GM18511 (cell line): Measurements from ENCODE around the gene SLC25A17.
A peak's percentile ranks its signal among the peaks of the same experiment; 100 is the strongest.
"Not testable (repeated sequence)": the region's sequence is repeated elsewhere in the genome, so short reads cannot be mapped to it uniquely, and the experiment has no call there.

Source experiments
- ATAC-seq: cut with Tn5 transposase; IDR thresholded peaks from one replicate; pipeline ENCODE4 v1.9.1; 2021; ENCODE audit warnings: mild to moderate bottlenecking, moderate library complexity; ENCODE audit not compliant: unreplicated experiment

SLC25A17 gene, protein sequence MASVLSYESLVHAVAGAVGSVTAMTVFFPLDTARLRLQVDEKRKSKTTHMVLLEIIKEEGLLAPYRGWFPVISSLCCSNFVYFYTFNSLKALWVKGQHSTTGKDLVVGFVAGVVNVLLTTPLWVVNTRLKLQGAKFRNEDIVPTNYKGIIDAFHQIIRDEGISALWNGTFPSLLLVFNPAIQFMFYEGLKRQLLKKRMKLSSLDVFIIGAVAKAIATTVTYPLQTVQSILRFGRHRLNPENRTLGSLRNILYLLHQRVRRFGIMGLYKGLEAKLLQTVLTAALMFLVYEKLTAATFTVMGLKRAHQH

DNA sequence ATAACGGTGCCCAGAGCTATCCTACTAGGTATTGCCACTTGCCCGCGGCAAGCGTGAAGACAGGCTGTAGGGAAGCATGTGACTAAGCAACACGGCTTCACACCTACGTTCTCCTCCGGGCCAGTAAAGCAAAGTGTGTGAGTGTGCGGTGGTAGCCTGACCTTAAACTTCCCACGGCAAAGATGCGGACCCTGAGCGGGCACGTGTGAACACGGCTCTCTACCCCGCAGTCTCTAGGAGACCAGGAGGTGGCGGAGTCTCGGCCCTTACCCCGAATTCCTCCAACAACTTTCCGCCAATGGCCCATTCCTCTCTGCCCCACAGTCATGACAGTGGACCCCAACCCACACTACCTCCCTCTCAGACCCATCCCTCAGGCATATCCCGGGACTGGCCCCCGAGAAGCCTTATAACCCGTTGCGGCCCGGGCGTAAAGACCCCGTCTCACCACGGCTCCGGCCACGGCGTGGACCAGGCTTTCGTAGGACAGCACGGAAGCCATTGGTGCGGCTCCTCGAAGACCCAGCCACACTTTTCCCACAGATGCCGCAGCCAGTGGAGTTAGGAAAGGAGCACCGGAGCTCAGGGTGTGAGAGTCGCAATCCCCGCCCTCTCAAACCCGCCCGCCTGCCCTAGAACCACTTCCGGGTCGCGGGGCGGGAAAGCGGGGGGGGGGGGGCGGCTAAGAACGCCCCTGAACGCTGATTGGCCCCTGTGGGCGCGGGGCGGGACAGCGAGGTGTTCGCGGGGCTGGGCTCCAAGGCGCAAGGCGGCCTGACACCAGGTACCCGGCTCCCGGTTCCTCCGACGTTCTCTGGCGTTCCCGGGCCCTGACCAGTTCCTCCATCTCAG, at the start of gene SLC25A17:
Gene SLC25A17 (minus strand): TSS at position 600 of the 852 bp plus-strand sequence. CDS start 98 bp downstream, at position 502.
- ATAC-seq = peak; percentile 79

DNA sequence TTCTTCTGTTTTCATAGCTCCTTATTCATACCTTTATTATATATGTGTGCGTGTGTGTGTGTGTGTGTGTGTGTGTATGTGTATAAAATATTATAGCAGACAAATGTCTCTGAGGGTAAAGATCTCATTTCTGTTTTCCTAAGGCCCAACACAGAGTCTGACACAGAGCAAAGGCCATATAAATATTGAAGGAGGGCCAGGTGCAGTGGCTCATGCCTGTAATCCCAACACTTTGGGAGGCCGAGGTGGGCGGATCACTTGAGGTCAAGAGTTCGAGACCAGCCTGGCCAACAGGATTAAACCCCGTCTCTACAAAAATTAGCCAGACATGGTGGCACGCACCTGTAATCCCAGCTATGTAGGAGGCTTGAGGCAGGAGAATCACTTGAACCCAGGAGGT, 49.2 kb upstream of the SLC25A17 start:
- not testable (repeated sequence) for ATAC-seq

DNA sequence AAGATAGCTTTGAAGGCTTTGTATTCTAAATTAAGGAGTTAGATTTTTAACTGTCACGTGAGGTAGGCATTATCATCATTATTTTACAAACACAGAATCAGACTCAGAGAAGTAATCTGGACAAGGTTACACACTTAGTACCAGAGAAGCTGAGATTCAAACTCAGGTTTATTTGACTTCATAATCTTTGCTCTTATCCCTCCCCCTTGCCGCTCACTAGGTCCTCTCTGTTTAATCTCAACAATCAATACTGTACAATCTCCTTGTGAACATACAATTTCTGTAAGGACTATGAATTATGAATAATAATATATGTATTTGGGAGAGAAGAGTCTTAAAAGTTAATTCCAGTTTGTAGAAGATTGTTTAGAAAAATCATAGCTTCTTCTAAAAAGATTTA, 48.0 kb upstream of the SLC25A17 start:
- ATAC-seq = no peak

DNA sequence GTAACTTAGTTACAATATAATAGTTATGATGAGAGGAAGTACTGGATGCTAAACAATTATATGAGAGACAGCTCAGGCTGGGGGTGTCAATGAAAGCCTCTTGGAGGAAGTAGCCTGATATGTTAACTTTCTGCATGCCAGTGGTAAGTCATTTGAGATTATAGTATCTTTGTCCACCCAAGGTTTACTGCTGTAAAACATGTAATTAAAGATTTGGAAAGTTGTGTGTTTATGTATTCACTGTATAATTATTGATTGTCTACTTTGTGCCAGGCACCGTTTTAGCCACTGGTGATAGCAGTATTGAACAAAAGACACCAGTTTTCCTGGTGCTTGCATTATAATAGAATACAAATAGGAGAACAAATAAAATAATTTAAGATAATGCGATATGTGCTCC, 43.4 kb upstream of the SLC25A17 start:
- no peak for ATAC-seq

DNA sequence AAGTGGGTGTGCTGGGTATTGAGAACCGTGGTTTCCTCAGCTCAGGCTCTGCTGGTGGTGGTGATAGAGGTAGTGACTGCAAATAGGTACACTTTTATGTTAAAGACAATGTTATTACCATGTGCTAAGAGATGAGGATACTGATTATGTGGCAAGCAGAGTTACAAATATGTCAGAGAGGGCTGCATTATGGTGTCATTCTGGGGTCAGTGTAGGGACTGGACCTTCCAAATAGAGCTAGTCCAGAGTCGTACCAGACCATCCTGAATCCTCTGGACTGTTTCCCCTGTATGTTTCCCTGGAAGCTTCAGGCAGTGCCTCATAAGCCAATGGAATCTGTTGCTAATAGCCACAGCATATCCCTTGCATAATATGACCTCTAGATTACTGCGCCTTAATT, 42.9 kb upstream of the SLC25A17 start, which contains the start of gene DNAJB7:
Gene DNAJB7 (minus strand): TSS at position 101 of the 400 bp plus-strand sequence. CDS start 119 bp downstream, outside the sequence.
- ATAC-seq = no peak

DNA sequence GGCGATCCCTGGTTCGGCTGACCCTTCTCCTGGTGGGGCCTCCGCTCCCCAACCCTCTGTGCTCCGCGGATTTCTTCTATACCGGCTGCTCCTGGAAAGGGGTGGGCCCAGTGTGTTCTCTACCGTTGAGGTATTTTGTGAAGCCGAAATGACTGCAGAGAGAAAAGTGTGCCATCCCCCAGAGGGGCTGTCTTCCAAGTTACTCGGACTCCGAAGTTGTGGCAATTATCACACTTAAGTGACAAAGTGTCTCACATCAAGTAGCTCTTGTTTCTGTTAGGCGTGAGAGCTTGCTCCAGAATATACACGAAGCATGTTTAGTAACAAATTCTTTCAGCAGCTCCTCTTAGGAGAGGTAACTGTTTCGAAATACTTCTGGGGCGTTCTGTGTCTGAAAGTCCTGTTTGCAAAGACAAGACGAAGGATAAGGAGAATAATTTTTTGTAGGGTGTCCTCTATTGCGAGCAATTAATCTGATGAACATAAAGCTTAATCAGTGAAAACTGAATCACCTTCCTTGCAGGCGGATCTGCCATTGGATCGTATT, 38.2 kb upstream of the SLC25A17 start:
- ATAC-seq = no peak

DNA sequence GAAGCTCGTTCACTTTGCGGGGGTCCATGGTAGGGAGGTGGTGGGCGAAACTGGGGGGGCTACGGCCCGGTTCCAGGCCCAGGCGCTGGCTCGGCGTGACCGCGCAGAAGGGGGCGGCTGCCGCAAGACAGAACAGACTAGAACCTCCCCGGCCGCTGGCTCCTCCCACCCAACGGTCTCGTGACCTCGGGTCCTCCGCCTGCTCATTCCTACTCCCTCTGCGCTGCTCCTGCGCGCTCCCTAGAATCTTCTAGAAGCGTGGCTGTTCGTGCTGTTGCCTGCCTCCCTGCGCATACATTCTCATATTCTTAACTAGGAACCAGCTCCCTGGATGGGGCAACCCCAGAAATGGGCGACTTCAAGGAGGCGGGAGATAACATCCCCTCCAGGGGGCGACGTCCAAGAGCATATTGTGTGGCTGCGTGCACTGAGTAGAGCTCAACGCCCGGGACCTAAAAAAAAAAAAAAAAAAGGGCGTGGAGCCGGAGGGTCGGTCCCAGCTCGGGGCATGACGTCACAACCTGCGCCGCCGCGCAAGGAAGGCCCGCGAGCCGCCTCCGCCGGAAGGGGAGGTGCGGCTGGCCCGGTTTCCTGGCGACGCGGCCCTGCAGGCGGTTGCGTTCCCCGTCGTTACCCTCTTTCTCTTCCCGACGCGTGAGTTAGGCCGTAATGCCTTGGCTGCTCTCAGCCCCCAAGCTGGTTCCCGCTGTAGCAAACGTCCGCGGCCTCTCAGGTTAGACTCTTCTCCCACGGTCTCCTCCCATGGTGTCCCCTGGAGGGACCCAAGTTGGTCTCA, 37.6 kb upstream of the SLC25A17 start, which contains the start of the genes ST13 and XPNPEP3:
Gene ST13 (minus strand): TSS at position 127 of the 796 bp plus-strand sequence. CDS start 99 bp downstream, at position 28.
Gene XPNPEP3 (plus strand): TSS at position 636 of the 796 bp plus-strand sequence. CDS start 34 bp downstream, at position 670.
- peak; percentile 95 for ATAC-seq

DNA sequence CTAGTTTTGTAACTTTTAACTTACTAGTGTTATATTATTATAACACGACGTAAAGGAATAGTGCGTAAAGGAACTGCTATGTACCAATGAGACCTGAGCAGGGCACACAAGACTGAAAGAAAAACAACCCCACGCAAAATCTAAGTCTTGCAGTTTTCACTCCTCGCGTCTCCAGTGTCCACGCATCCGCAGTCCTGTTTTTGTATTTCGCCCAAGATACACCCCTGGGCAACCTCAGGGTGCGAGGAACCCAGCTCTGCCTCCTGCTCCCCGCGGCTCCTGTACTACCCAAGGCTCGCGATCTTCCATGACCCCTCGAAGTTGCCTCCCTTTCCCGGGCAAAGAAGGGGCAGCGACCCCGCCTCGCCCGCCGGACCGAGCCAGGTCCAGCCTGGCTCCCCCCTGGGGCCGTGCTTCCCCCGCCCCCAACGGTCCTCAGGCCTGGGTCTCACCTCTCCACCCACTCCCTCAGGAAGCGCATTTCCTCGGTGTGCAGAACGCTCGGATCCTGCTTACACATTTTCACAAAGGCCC, 36.9 kb upstream of the SLC25A17 start:
- ATAC-seq = peak; percentile 24

DNA sequence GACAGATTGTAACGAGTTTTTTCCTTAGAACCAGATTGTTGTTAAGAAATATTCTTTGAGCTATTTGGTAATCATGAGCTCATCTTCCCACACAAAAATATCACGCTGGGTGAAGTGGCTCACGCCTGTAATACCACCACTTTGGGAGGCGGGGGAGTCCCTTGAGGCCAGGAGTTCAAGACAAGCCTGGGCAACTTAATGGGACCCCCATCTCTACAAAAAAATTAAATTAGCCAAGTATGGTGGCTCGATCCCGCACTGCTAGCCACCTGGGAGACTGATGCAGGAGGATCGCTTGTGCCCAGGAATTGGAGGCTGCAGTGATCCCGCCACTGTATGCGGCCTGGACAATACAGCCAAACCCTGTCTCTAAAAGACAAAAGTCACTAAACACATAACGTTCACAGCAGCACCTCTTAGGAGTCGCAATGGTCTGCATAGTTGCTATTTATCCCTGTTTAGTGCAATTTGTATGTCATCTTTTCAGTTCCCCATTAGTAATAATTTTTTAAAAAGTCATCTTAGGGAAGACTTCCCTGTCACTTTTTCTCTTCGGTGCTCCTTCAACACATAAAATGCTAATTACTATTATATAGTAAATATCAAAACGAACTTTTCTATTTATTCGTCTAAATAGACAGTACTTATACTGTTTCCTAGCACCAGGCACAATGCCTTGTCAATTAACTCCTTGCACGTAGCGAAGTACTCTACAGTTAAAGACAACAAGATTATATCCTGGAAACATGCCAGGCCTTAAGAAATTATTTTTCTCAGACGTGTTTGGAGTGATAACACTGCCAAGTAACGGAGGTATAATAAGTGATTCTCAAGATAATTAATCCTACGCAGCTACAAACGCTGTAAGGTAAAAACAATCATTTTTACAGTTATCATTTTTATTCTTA, 36.2 kb upstream of the SLC25A17 start:
- no peak for ATAC-seq

DNA sequence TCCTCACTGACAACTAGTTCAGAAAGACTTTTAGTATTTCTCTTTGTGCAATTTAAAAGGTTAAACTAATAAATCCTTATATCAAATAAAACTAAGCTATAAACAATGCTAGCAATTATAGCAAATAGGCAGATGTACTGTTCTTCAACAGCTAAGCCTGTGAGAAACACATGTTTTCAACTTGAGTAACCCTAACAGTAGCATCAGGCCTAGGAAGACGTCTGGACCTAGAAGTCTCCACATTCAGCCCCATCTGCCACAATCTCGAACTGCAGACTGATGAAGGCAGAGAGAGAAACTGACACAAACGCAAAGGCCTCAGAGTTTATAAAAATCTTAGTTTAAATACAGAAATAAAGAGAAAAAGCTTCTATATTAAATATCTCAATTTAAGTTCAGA, 34.8 kb upstream of the SLC25A17 start:
- ATAC-seq = no peak

DNA sequence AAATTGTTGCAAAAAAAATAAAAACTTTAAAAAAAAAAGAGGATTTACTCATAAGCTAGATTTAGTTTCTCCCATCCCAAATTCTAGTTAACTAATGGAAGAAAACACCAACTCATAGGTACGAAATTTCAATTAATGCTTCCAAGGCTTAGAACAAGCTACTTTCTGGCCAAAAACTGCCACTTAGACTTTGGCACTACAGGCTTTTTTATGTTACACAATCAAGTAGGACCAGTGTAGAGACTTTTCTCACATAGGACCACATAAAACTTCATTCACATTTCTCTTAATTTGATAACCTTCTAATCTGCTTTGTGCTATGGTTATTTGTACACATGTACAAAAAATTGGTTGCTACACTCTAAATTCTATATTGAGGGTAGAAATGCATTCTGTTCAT, 34.2 kb upstream of the SLC25A17 start:
- ATAC-seq = no peak

DNA sequence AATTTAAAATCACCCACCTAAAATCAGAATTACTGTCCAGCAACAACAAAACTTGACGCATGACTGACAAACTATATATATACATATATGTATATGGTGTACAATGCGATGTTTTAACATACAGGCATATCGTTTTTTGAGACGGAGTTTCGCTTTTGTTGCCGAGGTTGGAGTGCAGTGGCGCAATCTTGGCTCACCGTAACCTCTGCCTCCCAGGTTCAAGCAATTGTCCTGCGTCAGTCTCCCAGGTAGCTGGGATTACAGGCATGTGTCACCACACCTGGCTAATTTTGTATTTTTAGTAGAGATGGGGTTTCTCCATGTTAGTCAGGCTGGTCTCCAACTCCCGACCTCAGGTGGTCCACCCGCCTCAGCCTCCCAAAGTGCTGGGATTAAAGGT, 26.7 kb upstream of the SLC25A17 start:
- not testable (repeated sequence) for ATAC-seq

DNA sequence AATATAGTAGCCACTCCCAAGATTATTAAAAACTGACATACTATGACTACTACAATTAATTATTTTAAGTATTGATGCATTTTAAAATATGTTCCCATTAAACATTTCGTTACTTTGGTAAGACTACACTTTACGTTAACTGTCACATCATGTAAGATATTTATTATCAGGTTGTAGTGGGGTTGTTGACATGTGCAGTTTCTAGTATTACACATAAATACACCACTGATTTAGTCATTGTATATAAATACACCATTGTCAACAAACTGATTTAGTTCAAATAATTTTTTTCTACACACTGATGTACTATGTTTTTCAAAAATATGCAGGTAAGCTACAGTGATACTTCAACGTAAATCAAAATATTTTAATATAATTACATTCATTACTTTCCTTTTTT, 25.8 kb upstream of the SLC25A17 start:
- no peak for ATAC-seq

DNA sequence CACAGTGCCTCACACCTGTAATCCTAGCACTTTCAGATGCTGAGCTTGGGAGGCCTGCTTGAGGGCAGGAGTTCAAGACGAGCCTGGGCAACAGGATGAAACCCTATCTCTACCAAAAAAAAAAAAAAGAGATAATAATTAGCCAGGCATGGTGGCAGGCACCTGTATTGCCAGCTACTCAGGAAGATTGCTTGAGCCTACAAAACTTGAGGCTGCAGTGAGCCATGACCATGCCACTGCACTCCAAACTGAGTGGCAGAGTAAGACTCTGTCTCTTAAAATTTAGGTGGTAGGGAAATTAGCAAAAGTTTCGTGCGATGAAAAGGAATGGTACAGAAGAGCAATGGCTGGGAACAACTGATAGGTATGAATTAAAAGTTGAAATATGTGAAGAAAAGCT, 19.3 kb upstream of the SLC25A17 start:
- ATAC-seq = no peak

DNA sequence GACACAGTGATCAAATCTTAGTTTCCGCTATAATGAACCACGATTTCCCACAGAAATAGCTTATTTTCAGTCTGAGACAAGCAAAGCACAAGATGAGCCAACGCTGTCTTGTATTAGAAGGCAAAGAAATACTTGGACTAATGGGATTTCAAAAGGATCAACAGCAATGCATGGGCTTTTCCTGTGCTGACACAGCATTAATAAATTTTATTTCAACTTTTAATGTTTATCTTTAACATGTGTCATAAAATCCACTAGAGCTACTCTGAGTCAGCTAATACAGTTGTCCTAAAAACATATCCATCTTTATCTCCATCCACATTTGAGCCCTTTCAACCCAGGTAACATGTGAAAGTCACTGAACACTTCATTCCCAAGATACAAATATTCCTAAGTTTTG, 15.5 kb upstream of the SLC25A17 start:
- no peak for ATAC-seq

DNA sequence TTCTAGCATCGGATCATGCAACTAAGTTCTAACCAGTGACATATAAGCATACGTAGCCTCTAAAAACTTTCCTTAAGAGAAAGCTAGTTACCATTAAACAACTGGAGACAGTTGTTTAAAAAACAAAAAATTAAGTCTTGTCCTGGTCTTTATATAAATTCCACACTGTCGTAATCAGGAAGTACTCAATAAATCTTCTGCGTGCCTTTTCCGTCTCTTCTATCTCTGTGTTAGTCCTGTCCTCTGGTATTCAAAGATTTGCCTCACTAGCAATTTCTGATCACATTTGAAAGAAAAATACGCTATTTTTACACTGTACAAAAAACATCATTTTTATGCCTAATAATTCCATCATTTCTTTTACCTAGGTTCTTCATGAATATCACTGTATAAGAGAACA, 10.0 kb upstream of the SLC25A17 start:
- ATAC-seq = no peak

DNA sequence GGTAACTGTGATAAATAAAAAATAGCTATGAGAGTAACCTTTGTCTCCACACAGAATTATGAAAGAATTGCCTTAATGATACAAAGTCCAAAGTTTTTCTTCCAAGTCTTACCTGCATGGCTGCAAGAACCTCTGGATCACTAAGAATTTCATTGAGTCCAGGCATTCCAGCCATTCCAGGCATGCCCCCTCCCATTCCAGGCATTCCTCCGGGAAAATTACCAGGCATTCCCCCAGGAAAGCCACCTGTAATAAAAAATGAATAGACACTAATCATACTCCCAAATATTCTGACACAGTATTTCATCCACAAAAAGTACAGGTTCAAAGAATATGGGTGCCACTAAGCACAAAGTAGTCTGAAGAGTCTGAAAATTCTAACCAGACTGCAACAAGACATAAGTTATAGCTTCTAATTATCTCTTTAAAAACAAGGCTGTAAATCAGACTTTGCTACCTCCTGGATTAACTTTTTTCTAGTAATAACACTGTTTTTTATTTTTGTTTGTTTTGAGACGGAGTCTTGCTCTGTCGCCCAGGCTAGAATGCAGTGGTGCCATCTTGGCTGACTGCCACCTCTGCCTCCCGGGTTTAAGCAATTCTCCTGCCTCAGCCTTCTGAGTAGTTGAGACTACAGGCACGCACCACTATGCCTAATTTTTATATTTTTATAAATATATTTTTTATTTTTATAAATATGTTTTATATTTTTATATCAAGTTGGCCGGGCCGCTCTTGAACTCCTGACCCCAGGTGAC, 8.0 kb upstream of the SLC25A17 start:
- ATAC-seq = no peak

DNA sequence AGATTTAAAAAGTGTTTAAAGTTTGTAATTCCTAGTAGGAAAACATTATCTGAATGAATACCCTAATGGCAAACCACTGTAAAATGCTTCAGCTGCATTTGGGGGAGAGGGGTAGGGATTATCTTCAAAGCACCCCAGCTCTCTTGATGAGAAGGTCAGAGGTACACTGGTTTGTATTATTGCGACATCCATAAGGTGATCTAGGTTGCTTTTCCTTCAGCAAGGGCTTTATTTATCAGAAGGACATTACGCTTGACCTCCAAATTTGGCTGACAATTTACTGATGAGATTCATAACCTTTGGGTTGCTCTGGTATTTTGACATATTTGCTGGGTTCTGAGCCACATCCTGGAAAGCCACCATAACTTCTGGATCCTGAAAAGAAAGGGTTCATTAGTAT, 7.1 kb upstream of the SLC25A17 start:
- ATAC-seq = not testable (repeated sequence)

DNA sequence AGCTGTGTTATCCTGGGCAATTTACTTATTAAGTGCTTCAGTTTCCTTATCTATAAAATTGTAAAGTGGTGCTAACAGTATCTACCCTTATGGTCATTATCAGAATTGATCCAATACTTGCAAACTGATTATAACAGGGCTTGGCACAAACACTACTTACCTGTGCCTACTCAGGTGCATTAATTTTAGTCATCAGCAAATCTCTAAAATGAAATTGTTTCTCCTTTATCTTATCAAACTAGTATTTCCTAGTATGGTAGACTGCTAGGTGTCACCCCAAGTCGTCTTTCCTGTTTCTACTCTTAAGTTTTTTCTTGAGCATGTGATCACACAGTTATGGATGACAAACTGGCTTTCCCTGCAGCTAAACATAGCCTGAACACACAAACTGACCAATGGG, 4.3 kb upstream of the SLC25A17 start:
- ATAC-seq = no peak
